Heart left ventricle (tissue), 16 donors: ENCODE measurements around the gene POM121L12. TPM values are rescaled to one million over a fixed set of nuclear protein-coding genes. Genes with fewer than 3 reads are reported as not detected.

Experiments used
- ATAC-seq, 4 donors: fragments of 200-7000 bp; cut with Tn5 transposase; one replicate each; pipeline ENCODE4 v1.9.1; 2020 to 2022; ENCODE audit warnings: moderate library complexity in 4 of 4, mild to moderate bottlenecking in 3 of 4, moderate number of reproducible peaks in 1 of 4
- DNase-seq, 5 donors: peaks; one replicate each; pipeline ENCODE4 v3.0.0-alpha.2; 2020
- H3K27ac ChIP-seq, 12 donors: fragments of 200-600 bp; sonication (generic) in 4 of 12; one replicate each; pipeline versions ENCODE4 v1.5.0 to v1.8.0; 2016 to 2022; ENCODE audit warnings: mild to moderate bottlenecking in 2 of 12
- H3K27me3 ChIP-seq, 9 donors: fragments of 200-600 bp; sonication (generic) in 2 of 9; one replicate each; pipeline versions ENCODE4 v1.5.1 to v1.8.0; 2016 to 2022; ENCODE audit warnings: mild to moderate bottlenecking in 3 of 9
- H3K36me3 ChIP-seq, 9 donors: fragments of 200-600 bp; sonication (generic) in 2 of 9; one replicate each; pipeline versions ENCODE4 v1.5.0 to v1.8.0; 2018 to 2022; ENCODE audit warnings: mild to moderate bottlenecking in 2 of 9
- H3K4me1 ChIP-seq, 12 donors: fragments of 200-600 bp; sonication (generic) in 4 of 12; one replicate each; pipeline versions ENCODE4 v1.5.0 to v1.8.0; 2016 to 2022; ENCODE audit warnings: mild to moderate bottlenecking in 3 of 12
- H3K4me3 ChIP-seq, 12 donors: fragments of 200-600 bp; sonication (generic) in 4 of 12; one replicate each; pipeline versions ENCODE4 v1.5.0 to v1.8.0; 2017 to 2022; ENCODE audit warnings: mild to moderate bottlenecking in 9 of 12, moderate library complexity in 4 of 12
- H3K9me3 ChIP-seq, 12 donors: fragments of 200-600 bp; sonication (generic) in 4 of 12; one replicate each; pipeline versions ENCODE4 v1.5.0 to v1.8.0; 2016 to 2022; ENCODE audit warnings: mild to moderate bottlenecking in 1 of 12
- POLR2A ChIP-seq, 2 donors: fragments of 450-650 bp; IDR thresholded peaks; one replicate each; pipeline ENCODE4 v1.6.1; 2017; ENCODE audit warnings: antibody characterized with exemption in 2 of 2, mild to moderate bottlenecking in 2 of 2, moderate library complexity in 2 of 2
- WGBS, 4 donors: extraction: QIAGEN DNeasy Blood & Tissue Kit in 2 of 4; methylation state at CpG; one replicate each; pipeline versions ENCODE4 v1.1.5 to v1.1.7; 2013 to 2018; 5-methylcytosine and 5-hydroxymethylcytosine counted together
- intact Hi-C, 10 donors: fragments of 100-400 bp; cut with DNase I; formaldehyde crosslinking; loops; one replicate each; pipeline versions ENCODE4 v1.11.1 to v1.14.2; 2022
- polyA plus RNA-seq, 2 donors: library from polyadenylated mRNA; stranded (reverse); fragments of 200-250 nt; gene quantifications; one replicate each; pipeline ENCODE4 v1.2.3, GENCODE V29; 2013
- total RNA-seq, 9 donors: library from RNA; depleted of rRNA in 2 of 9; stranded (reverse); fragments of >200 nt in 2 of 9; fragmentation: NEBNext Ultra II Directional in 3 of 9; extraction: Animal tissue kit (Norgen Biotek cat#: 25700) in 3 of 9; gene quantifications; one replicate each; pipeline versions ENCODE4 v1.1.0 to v1.2.4, GENCODE V29; 2016 to 2023
- TF ChIP-seq, protein P1 (sequence below), 12 donors: fragments of 200-600 bp; sonication (generic) in 4 of 12; IDR thresholded peaks; one replicate each; pipeline versions ENCODE4 v1.5.0 to v1.8.0; 2018 to 2022; ENCODE audit warnings: antibody characterized with exemption in 12 of 12, mild to moderate bottlenecking in 5 of 12
- donor health status: ischemic (EF 13 %, LVEDD 7.1; RV severe dilation, severe dysfunction).
- donor health status: healthy with polysubstance abuse.
- donor health status: DM: no; HTN: yes; CAD: no.
- donor health status: DM: no; HTN: no; CAD: no.
- donor health status: ischemic (EF 25% LVEDD 6.9; RV normal size, moderate dysfunction).
- donor health status: ischemic (EF 25% LVEDD 5.7; RV mildly dilated, moderate dysfunction).
- donor health status: healthy.
- donor health status: DM: yes; HTN: yes; CAD: no.
- donor health status: ischemic (EF 35%, LVEDD 5.7; RV mildly dilated, moderate dysfunction).
- donor health status: nonischemic (EF 11% LVEDD 7.7; RV severe dilation, severe dysfunction).
- donor health status: DM: yes; HTN: yes; CAD: no.
- donor health status: PGD.
- donor health status: ischemic (EF 29% LVEDD 5.4; RV normal size, mild dysfunction).
- donor health status: nonischemic (EF 23%, LVEDD 6.1; RV moderate dilation, normal function).

The POM121L12 gene
- total and polyA plus RNA-seq, 11 donors = not detected

DNA sequence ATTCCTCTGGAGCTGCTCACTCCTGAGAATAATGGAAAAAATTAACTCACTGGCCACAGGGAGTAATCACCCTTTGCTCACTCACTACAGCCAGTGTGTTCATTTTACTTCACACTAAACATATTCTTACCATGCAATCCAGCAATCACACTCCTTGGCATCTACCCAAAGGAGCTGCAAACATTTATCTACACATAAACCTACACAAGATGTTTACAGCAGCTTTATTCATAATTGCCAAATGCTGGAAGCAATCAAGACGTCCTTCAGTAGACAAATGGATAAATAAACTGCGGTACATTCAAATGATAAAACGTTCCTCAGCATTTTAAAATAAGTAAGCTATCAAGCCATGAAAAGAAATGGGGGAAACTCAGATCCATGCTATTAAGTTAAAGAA lies 34.2 kb upstream of the POM121L12 start:
- Histone ChIP-seq H3K27me3 (no peaks in the 10 kb centered on the region), H3K9me3 (peaks cover 0 to 5% (median 0%) of the 10 kb centered on the region in 12 donors), H3K36me3 (no peaks in the 10 kb centered on the region), H3K27ac (no peak overlapping the region), H3K4me1 (no peaks in the 10 kb centered on the region), H3K4me3 (no peak overlapping the region)
- intact Hi-C loops = no loop called here
- WGBS, 4 donors = 46 to 63% (median 58%) methylated on average over 3 of the region's 3 CpGs
- TF ChIP-seq POLR2A (IDR thresholded peaks at IDR 0.05) = no peak
- TF ChIP-seq, protein P1, sequence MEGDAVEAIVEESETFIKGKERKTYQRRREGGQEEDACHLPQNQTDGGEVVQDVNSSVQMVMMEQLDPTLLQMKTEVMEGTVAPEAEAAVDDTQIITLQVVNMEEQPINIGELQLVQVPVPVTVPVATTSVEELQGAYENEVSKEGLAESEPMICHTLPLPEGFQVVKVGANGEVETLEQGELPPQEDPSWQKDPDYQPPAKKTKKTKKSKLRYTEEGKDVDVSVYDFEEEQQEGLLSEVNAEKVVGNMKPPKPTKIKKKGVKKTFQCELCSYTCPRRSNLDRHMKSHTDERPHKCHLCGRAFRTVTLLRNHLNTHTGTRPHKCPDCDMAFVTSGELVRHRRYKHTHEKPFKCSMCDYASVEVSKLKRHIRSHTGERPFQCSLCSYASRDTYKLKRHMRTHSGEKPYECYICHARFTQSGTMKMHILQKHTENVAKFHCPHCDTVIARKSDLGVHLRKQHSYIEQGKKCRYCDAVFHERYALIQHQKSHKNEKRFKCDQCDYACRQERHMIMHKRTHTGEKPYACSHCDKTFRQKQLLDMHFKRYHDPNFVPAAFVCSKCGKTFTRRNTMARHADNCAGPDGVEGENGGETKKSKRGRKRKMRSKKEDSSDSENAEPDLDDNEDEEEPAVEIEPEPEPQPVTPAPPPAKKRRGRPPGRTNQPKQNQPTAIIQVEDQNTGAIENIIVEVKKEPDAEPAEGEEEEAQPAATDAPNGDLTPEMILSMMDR (IDR thresholded peaks at IDR 0.05) = no peak
- DNase-seq = no peak
- no peak for ATAC-seq

DNA sequence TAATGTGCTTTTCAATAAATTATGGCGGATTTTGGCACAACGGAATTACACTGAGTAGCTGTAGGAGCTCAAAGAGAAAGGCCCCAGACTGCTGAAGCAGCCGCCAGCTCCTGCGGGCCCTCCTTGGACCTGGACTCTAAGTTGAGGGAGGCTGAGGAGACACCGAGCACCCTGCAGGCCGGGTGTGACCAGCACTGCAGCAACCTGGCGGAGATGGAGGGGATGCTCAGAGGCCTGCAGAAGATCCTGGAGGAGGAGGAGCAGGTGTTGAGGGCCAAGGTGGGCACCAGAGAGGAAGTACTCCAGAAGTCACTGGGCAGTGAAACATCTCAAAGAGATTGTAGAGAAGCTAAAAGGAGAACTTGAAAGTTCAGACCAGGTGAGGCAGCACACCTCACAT lies 33.0 kb upstream of the POM121L12 start:
- WGBS, 4 donors = 80 to 86% (median 86%) methylated on average over 7 of the region's 7 CpGs

DNA sequence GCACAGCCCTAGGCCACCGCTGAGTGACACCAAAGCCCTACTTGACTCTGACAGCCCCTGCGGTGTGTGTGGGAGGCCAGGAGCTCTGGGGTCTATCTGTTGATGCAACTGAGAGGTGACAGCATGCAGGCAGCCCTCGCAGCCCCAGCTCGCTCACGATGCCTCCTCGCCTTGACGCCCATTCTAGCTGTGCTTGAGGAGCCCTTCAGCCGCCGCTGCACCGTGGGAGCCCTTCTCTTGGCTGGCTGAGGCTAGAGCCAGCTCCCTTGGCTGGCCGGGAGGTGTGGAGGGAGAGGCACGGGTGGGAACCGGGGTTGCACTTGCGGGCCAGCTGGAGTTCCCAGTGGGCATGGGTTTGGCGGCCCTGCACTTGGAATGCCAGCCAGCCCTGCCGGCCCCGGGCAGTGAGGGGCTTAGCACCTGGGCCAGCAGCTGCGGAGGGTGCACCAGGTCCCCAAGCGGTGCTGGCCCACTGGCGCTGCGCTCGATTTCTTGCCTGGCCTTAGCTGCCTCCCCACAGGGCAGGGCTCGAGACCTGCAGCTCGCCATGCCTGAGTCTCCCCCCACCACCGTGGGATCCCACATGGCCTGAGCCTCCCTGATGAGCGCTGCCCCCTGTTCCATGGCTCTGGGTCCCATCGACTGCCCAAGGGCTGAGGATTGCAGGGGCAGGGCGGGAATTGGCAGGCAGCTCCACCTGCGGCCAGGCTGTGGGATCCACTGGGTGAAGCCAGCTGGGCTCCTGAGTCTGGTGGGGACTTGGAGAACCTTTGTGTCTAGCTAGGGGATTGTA lies 31.6 kb upstream of the POM121L12 start:
- Histone ChIP-seq H3K9me3 (peaks cover 0 to 5% (median 0%) of the 10 kb centered on the region in 12 donors), H3K27me3 (no peaks in the 10 kb centered on the region), H3K4me3 (no peak overlapping the region), H3K4me1 (no peaks in the 10 kb centered on the region), H3K27ac (no peak overlapping the region), H3K36me3 (no peaks in the 10 kb centered on the region)
- DNase-seq = peak in 1 of 5 donors; percentile 48
- TF ChIP-seq, protein P1 (IDR thresholded peaks at IDR 0.05) = no peak
- no peak for TF ChIP-seq POLR2A (IDR thresholded peaks at IDR 0.05)
- 90 to 95% (median 92%) methylated on average over 18 to 29 of the region's 29 CpGs for WGBS, 4 donors
- intact Hi-C loops = no loop called here
- no peak for ATAC-seq

More for the DNA sequence above, 33.0 kb upstream of the POM121L12 start:
- H3K36me3 ChIP-seq = no peaks in the 10 kb centered on the region
- no peak overlapping the region for H3K27ac ChIP-seq
- no peaks in the 10 kb centered on the region for H3K4me1 ChIP-seq
- H3K27me3 ChIP-seq = no peaks in the 10 kb centered on the region
- H3K9me3 ChIP-seq = peaks cover 0 to 5% (median 0%) of the 10 kb centered on the region in 12 donors
- ATAC-seq (no peak), DNase-seq (no peak)
- TF ChIP-seq POLR2A (IDR thresholded peaks at IDR 0.05) = no peak
- no peak overlapping the region for H3K4me3 ChIP-seq
- intact Hi-C loops = no loop called here

DNA sequence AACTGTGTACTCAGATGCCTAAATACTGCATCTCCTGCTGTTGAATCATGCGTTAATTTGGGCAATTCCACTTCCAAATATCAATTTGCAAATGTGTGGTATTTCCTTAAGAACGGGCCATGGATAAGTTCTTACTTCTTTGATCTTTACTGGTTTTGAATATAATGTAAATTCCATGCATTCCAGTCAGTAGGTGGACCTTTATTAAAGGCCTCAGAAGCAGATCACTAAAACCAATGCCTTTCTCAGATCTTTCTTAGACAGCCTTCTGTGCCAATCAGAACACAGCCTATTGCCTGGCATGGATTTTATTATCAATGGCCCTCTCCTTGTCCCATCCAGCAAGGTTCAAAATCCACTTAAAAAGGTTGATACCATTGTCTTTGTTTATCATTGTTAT lies 21.5 kb upstream of the POM121L12 start:
- Histone ChIP-seq H3K4me3 (no peak overlapping the region), H3K9me3 (peaks cover 0 to 25% (median 0%) of the 10 kb centered on the region in 12 donors), H3K4me1 (no peaks in the 10 kb centered on the region), H3K27me3 (no peaks in the 10 kb centered on the region), H3K36me3 (no peaks in the 10 kb centered on the region), H3K27ac (no peak overlapping the region)
- intact Hi-C loops = no loop called here
- no peak for TF ChIP-seq POLR2A (IDR thresholded peaks at IDR 0.05)
- TF ChIP-seq, protein P1 (IDR thresholded peaks at IDR 0.05) = no peak
- 54 to 74% (median 61%) methylated on average over 2 of the region's 2 CpGs for WGBS, 4 donors
- ATAC-seq = no peak
- DNase-seq = no peak
